BJ (cell line): ENCODE data around the gene CAMKK1. TPM values are rescaled to one million over a fixed set of nuclear protein-coding genes. Genes with fewer than 3 reads are reported as not detected.
A peak's percentile ranks its signal among the peaks of the same experiment; 100 is the strongest.

ENCODE experiments used
- CTCF ChIA-PET: fragments of 350-600 bp; formaldehyde crosslinking; extraction: SDS; loops from one replicate; lab custom pipeline; 2021; ENCODE audit warnings: antibody characterized with exemption, inconsistent platforms; lab: Yijun Ruan, JAX
- POLR2A ChIA-PET: fragments of 300-600 bp; sonication (Branson Sonifier 250); formaldehyde crosslinking; extraction: SDS; loops from one replicate; lab custom pipeline; 2021; ENCODE audit warnings: antibody characterized with exemption; lab: Charles Lee
- DNase-seq: peaks from one replicate; pipeline ENCODE4 v3.0.0-alpha.2; 2011; ENCODE audit warnings: low read depth
- H3K27me3 ChIP-seq: 2 replicates; pipeline ENCODE4 v1.6.0; 2011; ENCODE audit warnings: low read length; ENCODE audit not compliant: control insufficient read depth, insufficient read depth
- H3K36me3 ChIP-seq: 2 replicates; pipeline ENCODE4 v1.5.1; 2011; ENCODE audit warnings: low read length; ENCODE audit not compliant: control insufficient read depth, insufficient read depth
- H3K4me3 ChIP-seq: 2 replicates; pipeline ENCODE4 v1.5.1; 2011; ENCODE audit warnings: low read depth, mild to moderate bottlenecking, control low read depth, low read length
- CTCF ChIP-seq: IDR thresholded peaks from 2 replicates; pipeline ENCODE4 v1.5.1; 2011; ENCODE audit warnings: low read depth, mild to moderate bottlenecking, control low read depth, inconsistent platforms, low read length, moderate library complexity; ENCODE audit not compliant: insufficient read depth
- polyA plus RNA-seq: library from polyadenylated mRNA; depleted of rRNA; stranded (reverse); fragments of >200 nt; gene quantifications from 2 replicates; pipeline ENCODE4 v1.2.3, GENCODE V29; 2011

Gene CAMKK1
- polyA plus RNA-seq, 1 experiment: 6.1 TPM

- no peaks in the 10 kb centered on the region for H3K27me3 ChIP-seq
- POLR2A ChIA-PET: no interaction called here
- TF ChIP-seq CTCF: no peak
- DNase-seq: peak; percentile 27
- H3K36me3 ChIP-seq: no peaks in the 10 kb centered on the region
- CTCF ChIA-PET: interaction anchor here (0.9 to 3.6 kb wide), 2 partner anchors 21 to 46 kb away, joined by 4 to 22 read pairs; partner anchors contain the start of gene NCBP3
- peak overlapping the region; percentile 45 for H3K4me3 ChIP-seq
These were observed 506 bp downstream of the CAMKK1 start for GRCh38 chr17:3892095-3892998.

- POLR2A ChIA-PET: no interaction called here
- H3K36me3 ChIP-seq: no peaks in the 10 kb centered on the region
- DNase-seq: no peak
- H3K4me3 ChIP-seq: peak overlapping the region; percentile 45
- TF ChIP-seq CTCF: no peak
- no peaks in the 10 kb centered on the region for H3K27me3 ChIP-seq
- CTCF ChIA-PET: interaction anchor here (1.5 to 1.6 kb wide), 2 partner anchors 26 to 46 kb away, joined by 3 to 8 read pairs; partner anchors contain the start of gene NCBP3
These were observed 1.2 kb downstream of the CAMKK1 start for GRCh38 chr17:3891626-3892094.

- no peak for TF ChIP-seq CTCF
- no peaks in the 10 kb centered on the region for H3K27me3 ChIP-seq
- ChIA-PET POLR2A (no interaction called here), CTCF (interaction anchor here (0.7 to 1.6 kb wide), 6 partner anchors 16 to 153 kb away, joined by 3 to 8 read pairs (median 4); partner anchors contain the start of gene NCBP3)
- DNase-seq: no peak
- H3K36me3 ChIP-seq: no peaks in the 10 kb centered on the region
- no peak overlapping the region for H3K4me3 ChIP-seq
These were observed 2.0 kb downstream of the CAMKK1 start for GRCh38 chr17:3890878-3891219.

GRCh38 chr17:3890082-3890877 lies 2.6 kb downstream of the CAMKK1 start:
- POLR2A ChIA-PET: no interaction called here
- DNase-seq: peak; percentile 65
- H3K4me3 ChIP-seq: no peak overlapping the region
- H3K27me3 ChIP-seq: no peaks in the 10 kb centered on the region
- CTCF ChIA-PET: interaction anchor here (0.7 to 1.6 kb wide), 9 partner anchors 17 to 153 kb away, joined by 3 to 8 read pairs (median 4); partner anchors contain the start of gene NCBP3
- no peak for TF ChIP-seq CTCF
- H3K36me3 ChIP-seq: peaks cover under 1% of the 10 kb centered on the region; the same call in 1 of the 2 replicates
